ENCODE results near the gene CDC6. TPM values are rescaled to one million over a fixed set of nuclear protein-coding genes. Genes with fewer than 3 reads are reported as not detected.

Gene CDC6
- total and polyA plus RNA-seq, 2 of the 8 experiments (the other 6 are each of a cell fraction or from before 2014, with no cell fraction given) = 50.5 to 140 TPM

GRCh38 chr17:40279402-40279801 is 8.3 kb upstream of the CDC6 start:
- no peak overlapping the region for H3K18ac ChIP-seq (ENCODE audit: extremely low read depth, low read length)
- H4K5ac ChIP-seq (ENCODE audit: insufficient read length, low read depth, low read length) = no peak overlapping the region
- H3K14ac ChIP-seq (ENCODE audit: insufficient read length) = no peak overlapping the region
- DNase-seq (ENCODE audit: low read depth in 1 of 2, low spot score in 2 of 2) = no peak
- H3K27ac ChIP-seq (ENCODE audit: low read depth, low read length) = no peak overlapping the region
- H3K4me2 ChIP-seq (ENCODE audit: insufficient read depth in 1 of 2, low read depth in 2 of 2, low read length in 2 of 2) = no peak overlapping the region
- no peak overlapping the region for H2BK12ac ChIP-seq (ENCODE audit: low read depth, low read length)
- no peaks in the 10 kb centered on the region for H3K79me1 ChIP-seq (ENCODE audit: low read depth, low read length)
- no peaks in the 10 kb centered on the region for H3K23me2 ChIP-seq (ENCODE audit: low read depth, low read length)
- no peaks in the 10 kb centered on the region for H3K9me3 ChIP-seq (ENCODE audit: insufficient read depth in 2 of 2, low read depth in 1 of 2, low read length in 1 of 2)
- H4K91ac ChIP-seq (replicated peaks; ENCODE audit: insufficient read length, low read length) = no peak overlapping the region
- H2BK15ac ChIP-seq (ENCODE audit: low read length) = no peak overlapping the region
- H3K79me2 ChIP-seq (ENCODE audit: control insufficient read depth in 1 of 2, insufficient read depth in 2 of 2, low read length in 2 of 2) = no peaks in the 10 kb centered on the region
- H2BK20ac ChIP-seq (ENCODE audit: low read length) = no peak overlapping the region
- H3K27me3 ChIP-seq (replicated peaks in 1 of 4; ENCODE audit: control insufficient read depth in 3 of 4, extremely low read depth in 1 of 4, insufficient read depth in 3 of 4, low read length in 3 of 4) = no peaks in the 10 kb centered on the region
- H2AK5ac ChIP-seq (ENCODE audit: low read depth, low read length) = no peak overlapping the region
- H2BK5ac ChIP-seq (ENCODE audit: low read depth, low read length) = no peak overlapping the region
- H3K4me1 ChIP-seq (replicated peaks in 1 of 4; ENCODE audit: control insufficient read depth in 3 of 4, insufficient read depth in 4 of 4, low read length in 3 of 4) = peaks cover 2 to 5% (median 3%) of the 10 kb centered on the region in 4 experiments; a peak in 5 of 7 replicates
- H3K23ac ChIP-seq (ENCODE audit: insufficient read length) = no peak overlapping the region
- ChIA-PET POLR2A (ENCODE audit: partially characterized antibody) (interaction anchor here (1.0 kb wide), 1 partner anchor 9 kb away, joined by 4 read pairs; no protein-coding TSS in a partner anchor), CTCF (ENCODE audit: partially characterized antibody) (no interaction called here)
- H3K56ac ChIP-seq (replicated peaks; ENCODE audit: insufficient read length, low read depth, low read length) = no peak overlapping the region
- peaks cover 5 to 36% (median 22%) of the 10 kb centered on the region in 4 experiments; a peak in 7 of 8 replicates for H3K36me3 ChIP-seq (ENCODE audit: control insufficient read depth in 2 of 4, insufficient read depth in 4 of 4, low read length in 3 of 4)
- H3K9ac ChIP-seq (replicated peaks in 1 of 4; ENCODE audit: extremely low read depth in 1 of 4, low read depth in 3 of 4, low read length in 3 of 4) = 0 out of 7 replicates have a peak overlapping the region, but pooled peaks of 1 of the 4 experiments have one; percentile 4
- H3K4ac ChIP-seq (replicated peaks; ENCODE audit: insufficient read length, low read depth, low read length) = no peak overlapping the region
- no peak for FAIRE-seq
- no peak overlapping the region for H4K8ac ChIP-seq (ENCODE audit: extremely low read depth, insufficient read depth, low read length)
- H3K4me3 ChIP-seq (ENCODE audit: extremely low read depth in 1 of 4, insufficient read depth in 2 of 4, low read depth in 3 of 4, low read length in 4 of 4) = no peak overlapping the region
- H2BK120ac ChIP-seq (replicated peaks; ENCODE audit: low read depth, low read length) = no peak overlapping the region
- H2AFZ ChIP-seq (ENCODE audit: low read length) = no peak overlapping the region
- peaks cover 0 to 1% of the 10 kb centered on the region in 2 experiments for H4K20me1 ChIP-seq (replicated peaks in 1 of 2; ENCODE audit: control insufficient read depth in 1 of 2, insufficient read depth in 2 of 2, low read length in 2 of 2)
- 94% methylated on average over 4 of the region's 4 CpGs; no CpG with 5 or more reads in 1 of the 2 experiments for WGBS, 2 experiments (ENCODE audit: extremely low coverage in 1 of 2, insufficient coverage in 1 of 2, insufficient read length in 1 of 2, insufficient replicate concordance in 2 of 2, low coverage in 1 of 2, low lambda C conversion rate in 2 of 2, missing lambda C conversion rate in 1 of 2)
- TF ChIP-seq ATF3 (IDR thresholded peaks at IDR 0.05; ENCODE audit: insufficient read depth, low read depth, low read length) = no peak
- no peak for TF ChIP-seq RXRA (IDR thresholded peaks at IDR 0.05; ENCODE audit: insufficient read depth, low read depth, low read length)
- no peak for TF ChIP-seq POLR2AphosphoS5 (IDR thresholded peaks at IDR 0.05; ENCODE audit: low read depth, low read length)
- no peak for TF ChIP-seq GABPA (IDR thresholded peaks at IDR 0.05; ENCODE audit: borderline replicate concordance, insufficient read depth, low read length)
- TF ChIP-seq SIN3A (conservative IDR thresholded peaks at IDR 0.05 in 1 of 2, IDR thresholded peaks at IDR 0.05 in 1 of 2; ENCODE audit: low read depth in 1 of 2, low read length in 2 of 2) = no peak
- no peak for TF ChIP-seq CHD1 (IDR thresholded peaks at IDR 0.05; ENCODE audit: low read depth, low read length)
- TF ChIP-seq CTBP2 (IDR thresholded peaks at IDR 0.05; ENCODE audit: borderline replicate concordance, insufficient read depth, insufficient read length, low read length) = no peak
- no peak for TF ChIP-seq CEBPB (IDR thresholded peaks at IDR 0.05; ENCODE audit: low read depth, low read length)
- no peak for TF ChIP-seq RBBP5 (IDR thresholded peaks at IDR 0.05; ENCODE audit: borderline replicate concordance, low read depth, low read length)
- TF ChIP-seq JUND (IDR thresholded peaks at IDR 0.05; ENCODE audit: low read length) = no peak
- TF ChIP-seq ZNF274 (IDR thresholded peaks at IDR 0.05; ENCODE audit: borderline replicate concordance, extremely low read depth, low read length) = no peak
- no peak for TF ChIP-seq JUN (IDR thresholded peaks at IDR 0.05; ENCODE audit: low read depth, low read length)
